AG04450 (cell line): ENCODE measurements around the gene RCE1. TPM values are rescaled to one million over a fixed set of nuclear protein-coding genes. Genes with fewer than 3 reads are reported as not detected.

Experiments
- CTCF ChIA-PET: fragments of 300-600, 350-600 bp; formaldehyde crosslinking; extraction: SDS; loops from one replicate; lab custom pipeline; 2022; ENCODE audit warnings: antibody characterized with exemption, inconsistent platforms; lab: Charles Lee
- POLR2A ChIA-PET: fragments of 350-600 bp; formaldehyde crosslinking; extraction: SDS; loops from one replicate; lab custom pipeline; 2021; ENCODE audit warnings: antibody characterized with exemption, inconsistent platforms; lab: Yijun Ruan, JAX
- DNase-seq: peaks from one replicate; pipeline ENCODE4 v3.0.0-alpha.2; 2011; ENCODE audit warnings: low read depth, low spot score
- H3K27ac ChIP-seq: one replicate; pipeline ENCODE4 v1.5.1; 2012; ENCODE audit warnings: low read depth, low read length, control low read depth
- H3K27me3 ChIP-seq: one replicate; pipeline ENCODE4 v1.6.0; 2012; ENCODE audit warnings: low read length; ENCODE audit not compliant: control insufficient read depth, insufficient read depth
- H3K4me3 ChIP-seq: 2 replicates; pipeline ENCODE4 v1.5.1; 2011; ENCODE audit warnings: mild to moderate bottlenecking, low read depth, low read length, control low read depth
- H3K9me3 ChIP-seq: 2 replicates; pipeline ENCODE4 v1.5.1; 2012; ENCODE audit warnings: low read length; ENCODE audit not compliant: control insufficient read depth, insufficient read depth
- CTCF ChIP-seq: IDR thresholded peaks from 2 replicates; pipeline ENCODE4 v1.5.1; 2011; ENCODE audit warnings: low read depth, low read length, control low read depth, inconsistent platforms
- polyA plus RNA-seq: library from polyadenylated mRNA; depleted of rRNA; stranded (reverse); fragments of >200 nt; gene quantifications from 2 replicates; pipeline ENCODE4 v1.2.3, GENCODE V29; 2011

RCE1 gene
- polyA plus RNA-seq, 1 experiment, result 9.2 TPM

GRCh38 chr11:66810576-66811185 lies 32.6 kb upstream of the RCE1 start:
- TF ChIP-seq CTCF, result no peak

GRCh38 chr11:66814678-66815077 lies 28.6 kb upstream of the RCE1 start:
- DNase-seq, result no peak
- Histone ChIP-seq H3K4me3 (no peak overlapping the region), H3K27me3 (no peaks in the 10 kb centered on the region), H3K9me3 (no peaks in the 10 kb centered on the region), H3K27ac (no peak overlapping the region)
- POLR2A ChIA-PET, result no interaction called here
- CTCF ChIA-PET, result interaction anchor here (0.9 kb wide), 1 partner anchor 19 kb away, joined by 3 read pairs; no protein-coding TSS in a partner anchor
- TF ChIP-seq CTCF, result no peak

More at GRCh38 chr11:66810576-66811185, 32.6 kb upstream of the RCE1 start:
- Histone ChIP-seq H3K9me3 (no peaks in the 10 kb centered on the region), H3K4me3 (no peak overlapping the region), H3K27me3 (no peaks in the 10 kb centered on the region), H3K27ac (no peak overlapping the region)
- CTCF ChIA-PET, result interaction anchor here (0.7 kb wide), 1 partner anchor 284 kb away, joined by 4 read pairs; no protein-coding TSS in a partner anchor
- POLR2A ChIA-PET, result no interaction called here
- DNase-seq, result no peak

GRCh38 chr11:66815646-66816045 lies 27.6 kb upstream of the RCE1 start:
- H3K27me3 ChIP-seq, result no peaks in the 10 kb centered on the region
- POLR2A ChIA-PET, result no interaction called here
- H3K27ac ChIP-seq, result no peak overlapping the region
- no peak overlapping the region for H3K4me3 ChIP-seq
- CTCF ChIA-PET, result interaction anchor here (0.6 kb wide), 1 partner anchor 119 kb away, joined by 3 read pairs; no protein-coding TSS in a partner anchor
- H3K9me3 ChIP-seq, result no peaks in the 10 kb centered on the region
- DNase-seq, result no peak
- no peak for TF ChIP-seq CTCF

- DNase-seq, result no peak
- Histone ChIP-seq H3K27me3 (no peaks in the 10 kb centered on the region), H3K4me3 (no peak overlapping the region), H3K27ac (no peak overlapping the region), H3K9me3 (no peaks in the 10 kb centered on the region)
- POLR2A ChIA-PET, result interaction anchor here (0.5 kb wide), 1 partner anchor 202 kb away, joined by 3 read pairs; the partner anchor contains the start of gene RBM14
- no peak for TF ChIP-seq CTCF
- CTCF ChIA-PET, result interaction anchor here (1.1 kb wide), 1 partner anchor 15 kb away, joined by 3 read pairs; no protein-coding TSS in a partner anchor
These were observed 24.8 kb upstream of the RCE1 start for GRCh38 chr11:66818231-66818955.

- no peak overlapping the region for H3K27ac ChIP-seq
- no peak for TF ChIP-seq CTCF
- DNase-seq, result no peak
- H3K4me3 ChIP-seq, result no peak overlapping the region
- ChIA-PET POLR2A (no interaction called here), CTCF (interaction anchor here (0.6 kb wide), 1 partner anchor 1656 kb away, joined by 3 read pairs; no protein-coding TSS in a partner anchor)
- no peaks in the 10 kb centered on the region for H3K27me3 ChIP-seq
- no peaks in the 10 kb centered on the region for H3K9me3 ChIP-seq
These were observed 22.9 kb upstream of the RCE1 start for GRCh38 chr11:66820381-66820780.
